GM12892 (cell line): ENCODE data around the gene CAMKK2.

Source experiments
- POLR2A ChIP-seq: IDR thresholded peaks from 2 replicates; pipeline ENCODE4 v1.6.1; 2011; ENCODE audit warnings: low read depth, low read length, control low read depth
- POLR2AphosphoS5 ChIP-seq: IDR thresholded peaks from 2 replicates; pipeline ENCODE4 v1.6.1; 2011; ENCODE audit warnings: low read depth, low read length, control low read depth
- TAF1 ChIP-seq: IDR thresholded peaks from 2 replicates; pipeline ENCODE4 v1.6.1; 2011; ENCODE audit warnings: low read depth, mild to moderate bottlenecking, control low read depth, low read length, borderline replicate concordance

GRCh38 chr12:121264951-121265515 lies 31.5 kb downstream of the CAMKK2 start:
- TF ChIP-seq POLR2AphosphoS5 (no peak), POLR2A (no peak), TAF1 (no peak)
